Measurements from ENCODE around the gene TRAPPC8.

GRCh38 chr18:31941010-31941809 is 1.7 kb downstream of the TRAPPC8 start:
- TF ChIP-seq TAF1 (IDR thresholded peaks at IDR 0.05; ENCODE audit: borderline replicate concordance, insufficient read depth, low read length) = no peak
- TF ChIP-seq SIN3A (IDR thresholded peaks at IDR 0.05; ENCODE audit: borderline replicate concordance, insufficient read depth, low read length) = no peak
